Nucleus accumbens (tissue), 56 donors: ENCODE results near the gene RPS6KA5.
"Not testable (repeated sequence)": the region's sequence is repeated elsewhere in the genome, so short reads cannot be mapped to it uniquely, and the experiment has no call there.

Source experiments
- DNase-seq, 56 donors: peaks; one replicate each; lab custom pipeline; 2025; lab: John Stamatoyannopoulos, UW

The RPS6KA5 gene

DNA sequence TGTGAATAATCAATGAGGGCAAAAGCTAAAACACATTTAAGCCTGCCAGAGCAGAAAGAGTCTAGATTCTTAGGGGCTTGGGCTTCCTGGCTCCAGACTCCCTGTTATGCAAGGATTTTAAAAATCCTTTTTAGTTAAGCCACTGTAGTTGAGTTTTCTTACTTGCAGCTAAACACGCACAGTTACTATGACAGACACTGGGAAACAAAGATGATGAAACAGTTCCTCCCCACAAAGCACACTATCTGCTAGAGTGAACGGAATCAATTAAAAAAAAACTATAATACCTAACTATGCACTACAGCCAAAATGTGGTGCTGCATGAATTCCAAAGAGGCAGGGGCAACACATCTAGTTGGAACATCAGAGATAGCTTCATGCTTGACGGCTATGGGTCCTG, 28.2 kb downstream of the RPS6KA5 start:
- no peak for DNase-seq

DNA sequence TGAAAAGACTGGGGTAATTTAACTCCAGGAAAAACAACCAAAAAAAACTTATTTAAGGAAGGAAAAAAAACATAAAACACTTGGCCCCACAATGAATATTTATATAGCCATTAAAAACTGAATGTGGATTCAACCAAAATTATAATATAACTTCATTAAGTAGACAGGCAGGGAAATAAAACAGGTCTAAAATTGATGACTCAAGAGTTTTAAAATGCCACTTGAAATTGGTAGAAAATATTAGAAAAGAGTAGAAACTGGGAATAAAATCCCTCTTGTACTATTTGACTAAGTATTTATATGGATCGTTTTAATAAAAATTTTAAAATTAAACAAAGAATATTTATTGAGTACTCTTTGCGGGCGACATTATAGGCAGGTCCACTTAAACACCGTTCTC, 28.8 kb downstream of the RPS6KA5 start:
- DNase-seq: no peak

GRCh38 chr14:91029456-91030217, 30.8 kb downstream of the RPS6KA5 start:
- no peak for DNase-seq

- no peak for DNase-seq
These were observed 32.9 kb downstream of the RPS6KA5 start for GRCh38 chr14:91027561-91027960.

GRCh38 chr14:91022622-91023028, 37.8 kb downstream of the RPS6KA5 start:
- not testable (repeated sequence) for DNase-seq

DNA sequence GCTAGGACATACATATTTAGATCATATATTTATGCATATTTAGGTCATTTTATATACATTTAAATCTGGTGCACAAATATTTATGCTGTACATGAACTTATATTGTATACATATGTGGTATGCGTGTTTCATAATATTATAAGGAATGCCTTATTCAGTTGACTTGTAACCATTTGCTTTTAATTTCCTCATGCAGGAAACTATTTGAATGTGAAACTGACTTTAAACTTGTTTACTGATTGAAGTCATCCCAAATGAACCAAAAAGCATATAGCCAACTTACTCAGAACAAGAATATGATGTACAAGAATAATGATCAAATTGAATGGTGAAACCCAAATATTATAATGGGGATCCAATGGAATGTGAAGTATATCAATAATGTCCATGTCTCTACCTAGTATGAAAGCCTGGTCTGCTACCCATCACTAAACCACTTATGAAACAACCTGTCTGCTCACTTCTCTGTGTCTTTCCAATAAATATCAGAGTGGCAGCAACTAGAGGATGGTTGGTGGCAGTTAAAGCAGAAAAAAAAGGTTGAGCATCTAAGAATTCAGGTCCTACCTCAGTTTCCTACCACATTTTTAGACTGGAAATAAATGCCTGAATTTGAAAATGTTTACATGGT, 38.3 kb downstream of the RPS6KA5 start:
- no peak for DNase-seq

- no peak for DNase-seq
These were observed 39.3 kb downstream of the RPS6KA5 start for GRCh38 chr14:91021115-91021514.

DNA sequence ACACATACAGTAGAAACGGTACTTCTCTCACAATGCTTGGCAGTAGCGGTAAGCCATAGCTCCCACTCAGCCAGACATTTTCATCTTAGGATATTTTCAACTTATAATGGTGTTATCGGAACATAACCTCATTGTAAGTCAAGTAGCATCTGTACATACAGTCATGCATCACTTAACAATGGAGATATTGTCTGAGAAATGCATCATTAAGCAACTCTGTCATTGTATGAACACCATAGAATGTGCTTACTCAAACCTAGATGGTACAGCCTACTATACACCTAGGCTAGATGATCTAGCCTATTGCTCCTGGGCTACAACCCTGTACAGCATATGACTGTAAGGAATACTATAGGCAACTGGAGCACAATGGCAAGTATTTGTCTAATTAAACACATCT, 40.8 kb downstream of the RPS6KA5 start:
- no peak for DNase-seq

DNA sequence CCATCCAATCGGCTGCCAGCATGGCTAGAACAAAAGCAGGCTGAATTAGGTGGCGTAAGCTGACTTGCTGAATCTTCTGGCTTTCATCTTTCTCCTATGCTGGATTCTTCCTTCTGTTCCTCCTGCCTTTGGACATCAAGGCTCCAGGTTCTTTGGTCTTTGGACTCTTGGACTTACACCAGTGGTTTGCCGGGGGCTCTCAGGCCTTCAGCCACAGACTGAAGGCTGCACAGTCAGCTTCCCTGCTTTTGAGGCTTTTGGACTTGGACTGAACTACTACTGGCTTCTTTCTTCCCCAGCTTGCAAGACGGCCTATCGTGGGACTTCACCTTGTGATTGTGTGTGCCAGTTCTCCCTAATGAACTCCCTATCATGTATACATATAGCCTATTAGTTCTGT, 42.0 kb downstream of the RPS6KA5 start:
- DNase-seq: no peak

DNA sequence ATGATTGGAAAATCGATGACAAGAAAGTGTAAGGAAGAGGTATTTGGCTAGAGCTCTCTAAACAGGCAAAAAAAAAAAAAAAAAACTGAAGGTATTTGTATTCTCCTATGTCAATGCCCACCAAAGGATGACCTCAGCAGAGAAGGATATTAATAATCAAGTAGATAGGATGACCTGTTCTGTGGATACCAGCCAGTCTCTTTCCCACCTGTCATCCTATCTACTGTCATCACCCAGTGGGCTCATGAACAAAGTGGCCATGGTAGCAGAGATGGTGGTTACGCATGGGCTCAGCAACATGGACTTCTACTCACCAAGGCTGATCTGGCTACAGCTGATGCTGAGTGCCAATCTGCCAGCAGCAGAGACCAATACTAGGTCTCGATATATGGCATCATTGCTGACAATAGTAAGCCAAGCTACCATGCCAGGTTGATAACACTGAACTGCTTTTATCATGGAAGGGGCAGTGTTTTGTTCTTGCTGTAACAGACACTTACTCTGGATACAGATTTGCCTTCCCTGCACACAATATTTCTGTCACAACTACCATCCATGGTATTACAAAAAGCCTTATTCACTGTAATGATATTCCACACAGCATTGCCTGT, 43.5 kb downstream of the RPS6KA5 start:
- no peak for DNase-seq

DNA sequence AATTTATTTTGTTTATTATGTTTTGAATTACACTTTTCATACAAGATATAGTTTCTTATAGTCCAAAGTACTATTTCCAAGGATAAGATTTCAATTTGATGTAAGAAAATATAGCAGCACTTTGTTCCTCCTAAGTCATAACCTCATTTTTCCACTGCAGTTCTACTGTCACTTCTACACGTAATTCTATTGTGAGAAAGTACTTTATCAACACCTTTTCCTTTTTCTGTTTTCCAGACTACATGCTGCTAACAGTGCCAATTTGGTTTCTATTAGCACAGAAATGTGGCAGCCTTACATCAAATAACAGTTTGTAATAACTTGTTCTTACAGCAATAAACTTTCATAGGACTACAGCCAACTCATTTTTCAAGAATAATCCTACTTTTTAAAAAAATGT, 45.0 kb downstream of the RPS6KA5 start:
- DNase-seq: no peak

DNA sequence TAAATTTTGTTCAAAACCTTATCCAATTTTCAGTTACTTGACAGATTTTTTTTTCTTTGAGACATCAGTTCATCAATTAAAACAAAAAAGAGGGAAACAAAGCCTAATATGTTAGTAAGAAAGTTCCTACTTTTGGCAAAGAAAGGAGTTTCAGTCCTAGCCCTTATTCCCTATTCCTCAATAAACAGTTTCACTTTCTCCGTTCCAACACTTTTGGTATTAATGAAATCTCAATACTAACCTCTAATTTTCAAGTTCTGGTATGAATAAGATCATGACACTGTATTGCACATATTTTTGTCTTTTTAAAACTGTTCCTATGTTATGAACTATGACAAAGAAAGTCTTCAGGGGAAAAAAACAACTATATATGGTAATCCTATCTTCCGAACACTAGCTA, 48.4 kb downstream of the RPS6KA5 start:
- DNase-seq: no peak

DNA sequence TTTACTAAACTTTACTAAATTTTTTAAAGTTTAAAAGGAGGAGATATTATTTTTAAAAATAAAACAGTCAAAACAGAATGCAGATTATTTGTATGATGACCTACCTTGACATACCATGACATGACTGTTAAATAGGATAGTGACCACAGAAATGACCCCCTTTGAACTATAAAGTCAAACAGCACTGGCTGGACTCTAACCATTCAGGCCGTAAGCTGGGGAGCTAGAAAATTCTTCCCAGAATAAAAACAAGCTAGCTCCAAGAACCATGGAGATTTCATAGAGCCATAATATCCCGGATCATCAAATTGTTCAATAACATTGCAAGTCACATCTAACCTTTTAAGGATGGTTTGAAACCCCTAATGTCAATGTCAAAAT, 50.3 kb downstream of the RPS6KA5 start:
- DNase-seq: no peak

DNA sequence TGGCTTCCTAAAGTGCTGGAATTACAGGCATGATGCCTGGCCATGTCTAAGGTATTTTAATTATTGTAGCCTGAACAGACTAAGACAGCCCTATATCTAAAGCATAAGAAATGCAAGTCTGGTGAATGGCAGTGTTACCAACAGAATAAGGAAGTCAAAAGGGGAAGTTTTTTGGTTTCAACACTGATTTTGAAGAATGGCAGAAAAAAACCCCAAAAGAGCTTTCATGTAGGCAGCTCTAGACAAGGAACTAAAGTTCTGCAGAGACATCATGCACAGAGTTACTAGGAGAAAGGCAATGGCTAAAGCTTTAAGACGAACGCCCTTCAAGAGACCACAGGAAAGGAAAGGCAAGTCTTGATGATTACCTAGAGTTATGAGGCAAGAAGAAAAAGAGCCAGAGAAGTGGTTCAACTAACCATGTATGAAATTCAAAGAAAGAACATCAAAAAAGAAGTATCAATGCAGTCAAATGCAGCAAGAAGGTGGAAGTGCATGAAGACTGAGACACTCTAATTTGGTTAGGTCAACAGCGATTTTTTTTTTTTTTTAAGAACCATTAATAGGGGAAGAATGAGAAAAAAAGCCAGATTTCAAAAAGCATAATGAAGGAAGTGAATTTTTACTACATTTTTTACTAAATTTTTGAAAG, 50.8 kb downstream of the RPS6KA5 start:
- no peak for DNase-seq

- no peak for DNase-seq
These were observed 51.6 kb downstream of the RPS6KA5 start for GRCh38 chr14:91008759-91009409.

GRCh38 chr14:91005716-91006115, 54.7 kb downstream of the RPS6KA5 start:
- no peak for DNase-seq

- DNase-seq: no peak
These were observed 55.5 kb downstream of the RPS6KA5 start for GRCh38 chr14:91004987-91005386.

- peak in 37 of 56 donors; percentile 8 to 61 (median 33) for DNase-seq
These were observed 61.1 kb downstream of the RPS6KA5 start for GRCh38 chr14:90999299-90999698.

DNA sequence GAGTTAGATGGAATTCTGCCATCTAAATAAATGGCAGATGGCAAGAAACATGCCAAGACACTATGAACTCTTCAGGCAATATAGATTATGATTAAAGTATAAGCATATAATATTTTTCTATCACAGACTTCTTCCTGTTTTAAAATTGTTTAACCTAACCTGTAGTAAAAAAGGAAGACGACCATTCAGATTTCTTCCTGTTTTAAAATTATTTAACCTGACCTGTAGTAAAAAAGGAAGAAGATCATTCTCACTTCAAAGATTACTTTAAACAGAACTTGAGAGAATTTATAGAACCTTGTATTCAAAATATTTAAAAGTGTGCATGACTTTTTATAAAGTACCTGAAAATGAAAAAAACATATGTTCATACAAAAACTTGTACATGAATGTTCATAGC, 63.5 kb downstream of the RPS6KA5 start:
- no peak for DNase-seq

DNA sequence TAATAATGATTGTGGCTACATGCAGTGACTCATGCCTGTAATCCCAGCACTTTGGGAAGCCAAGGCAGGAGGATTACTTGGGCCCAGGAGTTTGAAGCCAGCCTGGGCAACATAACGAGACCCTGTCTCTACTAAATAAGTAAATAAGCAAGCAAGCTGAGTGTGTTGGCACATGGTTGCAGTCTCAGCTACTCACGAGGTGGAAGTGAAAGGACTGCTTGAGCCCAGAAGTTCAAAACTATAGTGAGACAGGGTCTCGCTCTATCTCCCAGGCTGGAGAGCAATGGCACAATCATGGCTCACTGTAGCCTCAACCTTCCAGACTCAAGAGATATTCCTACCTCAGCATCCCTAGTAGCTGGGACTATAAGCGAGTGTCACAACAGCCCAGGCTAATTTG, 64.7 kb downstream of the RPS6KA5 start:
- no peak for DNase-seq

DNA sequence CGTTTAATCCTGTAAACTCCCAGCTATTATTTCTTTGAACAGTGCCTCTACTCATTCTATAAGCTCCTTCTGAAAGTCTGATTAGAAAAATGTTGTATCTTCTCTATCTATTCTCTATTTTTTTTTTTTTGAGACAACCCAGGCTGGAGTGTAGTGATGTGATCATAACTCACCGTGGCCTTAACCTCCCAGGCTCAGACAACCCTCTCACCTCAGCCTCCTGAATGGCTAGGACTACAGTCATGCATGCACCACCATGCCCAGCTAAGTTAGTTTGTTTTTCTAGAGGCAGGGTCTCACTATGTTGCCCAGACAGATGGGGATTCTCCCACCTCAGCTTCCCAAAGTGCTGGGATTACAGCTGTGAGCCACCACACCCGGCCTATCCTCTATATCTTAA, 66.6 kb downstream of the RPS6KA5 start:
- no peak for DNase-seq
